GM18519 (cell line): ENCODE results near the gene KRTAP17-1.
"Not testable (repeated sequence)": the region's sequence is repeated elsewhere in the genome, so short reads cannot be mapped to it uniquely, and the experiment has no call there.

Experiments
- ATAC-seq: cut with Tn5 transposase; IDR thresholded peaks from one replicate; pipeline ENCODE4 v1.9.1; 2021; ENCODE audit warnings: mild to moderate bottlenecking, moderate library complexity; ENCODE audit not compliant: unreplicated experiment, low FRiP score

KRTAP17-1 gene

GRCh38 chr17:41308251-41308917, 7.1 kb downstream of the KRTAP17-1 start:
- ATAC-seq, result no peak

GRCh38 chr17:41307647-41308046, 7.9 kb downstream of the KRTAP17-1 start:
- no peak for ATAC-seq

- no peak for ATAC-seq
These were observed 11.4 kb downstream of the KRTAP17-1 start for GRCh38 chr17:41304091-41304490.

GRCh38 chr17:41302981-41303380, 12.5 kb downstream of the KRTAP17-1 start:
- no peak for ATAC-seq

GRCh38 chr17:41301916-41302901, 13.3 kb downstream of the KRTAP17-1 start, which contains the start of gene KRTAP29-1:
TSS of gene KRTAP29-1 (minus strand) at chr17:41302851. CDS start at chr17:41302851, 0 bp downstream.
- ATAC-seq, result no peak

GRCh38 chr17:41301204-41301790, 14.2 kb downstream of the KRTAP17-1 start:
- ATAC-seq, result no peak

GRCh38 chr17:41298458-41299135, 16.9 kb downstream of the KRTAP17-1 start:
- ATAC-seq, result no peak

- ATAC-seq, result no peak
These were observed 18.7 kb downstream of the KRTAP17-1 start for GRCh38 chr17:41296846-41297245.

GRCh38 chr17:41294016-41294415, 21.5 kb downstream of the KRTAP17-1 start:
- no peak for ATAC-seq

GRCh38 chr17:41287050-41287449, 28.5 kb downstream of the KRTAP17-1 start:
- no peak for ATAC-seq

- no peak for ATAC-seq
These were observed 31.0 kb downstream of the KRTAP17-1 start for GRCh38 chr17:41284546-41284945.

GRCh38 chr17:41284043-41284442, 31.5 kb downstream of the KRTAP17-1 start:
- ATAC-seq, result no peak

GRCh38 chr17:41278176-41278955, 37.1 kb downstream of the KRTAP17-1 start:
- ATAC-seq, result no peak

- ATAC-seq, result not testable (repeated sequence)
These were observed 39.8 kb downstream of the KRTAP17-1 start, which contains the start of gene KRTAP9-7 for GRCh38 chr17:41275648-41276190. TSS of gene KRTAP9-7 (plus strand) at chr17:41275698. CDS start at chr17:41275698, 0 bp downstream.

- no peak for ATAC-seq
These were observed 43.7 kb downstream of the KRTAP17-1 start for GRCh38 chr17:41271858-41272257.

- ATAC-seq, result not testable (repeated sequence)
These were observed 44.2 kb downstream of the KRTAP17-1 start for GRCh38 chr17:41271323-41271722.

- no peak for ATAC-seq
These were observed 47.8 kb downstream of the KRTAP17-1 start for GRCh38 chr17:41267711-41268110.

GRCh38 chr17:41265078-41265477, 50.4 kb downstream of the KRTAP17-1 start, which contains the start of gene KRTAP9-6:
TSS of gene KRTAP9-6 (plus strand) at chr17:41265378. CDS start at chr17:41265378, 0 bp downstream.
- no peak for ATAC-seq
